ENCODE measurements around the gene POLE4.

POLE4 gene

GRCh38 chr2:74958274-74959105, at the start of gene POLE4:
Gene POLE4 (plus strand): TSS chr2:74958643. CDS start chr2:74958680, 37 bp downstream.
- DNase-seq, result peak; percentile 95

GRCh38 chr2:74908748-74909444, 49.5 kb upstream of the POLE4 start:
- no peak for DNase-seq

DNA sequence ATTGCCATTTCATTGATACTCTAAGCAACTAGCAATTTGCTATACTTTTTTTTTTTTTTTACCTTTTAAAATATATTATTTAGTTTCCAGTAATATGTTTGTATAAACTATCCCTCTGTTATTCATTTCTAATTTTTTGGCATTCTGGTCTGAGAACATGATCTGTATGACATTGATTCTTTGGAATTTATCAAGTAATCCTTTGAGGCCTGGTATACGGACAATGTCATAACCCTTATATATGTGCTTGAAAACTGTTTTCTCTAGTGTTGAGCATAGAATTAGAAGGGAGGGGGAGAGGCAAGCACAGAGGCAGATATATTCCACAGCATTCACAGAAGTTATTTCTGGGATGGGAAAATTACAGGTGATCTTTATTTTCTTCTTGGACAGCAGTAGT, 48.2 kb upstream of the POLE4 start:
- DNase-seq, result no peak

- no peak for DNase-seq
These were observed 47.4 kb upstream of the POLE4 start for GRCh38 chr2:74911061-74911460.

GRCh38 chr2:74915743-74916142, 42.7 kb upstream of the POLE4 start:
- DNase-seq, result no peak

- no peak for DNase-seq
These were observed 42.0 kb upstream of the POLE4 start for GRCh38 chr2:74916394-74916793.

DNA sequence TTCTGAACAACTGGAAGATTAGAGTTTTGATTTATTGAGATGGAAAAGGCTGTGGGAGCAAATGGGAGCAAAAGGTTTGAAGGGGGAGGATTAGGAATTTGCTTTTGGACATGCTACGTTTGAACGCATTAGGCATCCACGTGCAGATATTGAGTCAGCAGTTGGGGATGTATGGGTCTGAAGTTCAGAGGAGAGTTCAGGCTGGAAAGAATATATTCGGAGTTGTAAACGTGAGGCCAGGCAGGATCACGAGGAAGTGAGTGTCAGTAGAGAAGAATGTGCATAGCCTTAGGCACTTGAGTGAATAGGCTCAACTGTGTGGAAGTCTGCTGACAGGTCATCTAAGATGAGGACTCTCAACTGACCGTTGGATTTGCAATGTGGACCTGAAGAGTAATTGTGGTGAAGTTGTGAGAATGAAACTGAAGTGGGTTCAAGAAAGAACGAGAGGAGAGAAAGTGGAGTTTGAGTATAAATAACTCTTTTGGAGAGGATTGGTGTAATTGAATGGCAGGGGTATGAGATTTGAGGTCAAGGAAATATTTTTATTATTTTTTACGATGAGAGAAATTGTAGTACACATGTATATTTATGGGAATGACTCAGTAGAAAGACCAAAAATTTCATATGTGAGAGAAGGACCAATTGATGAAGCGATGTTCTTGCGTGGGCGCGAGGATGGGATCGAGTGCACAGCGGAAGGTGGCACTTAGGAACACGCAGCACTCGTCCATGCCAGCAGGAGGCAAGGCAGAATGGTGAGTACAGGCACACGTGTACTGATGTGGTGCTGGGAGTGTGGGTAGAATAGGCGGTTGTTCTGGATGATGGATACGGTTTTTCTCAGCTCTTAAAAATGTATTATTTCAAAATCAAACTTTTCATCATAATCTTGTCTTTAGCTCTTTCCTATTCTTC, 40.5 kb upstream of the POLE4 start:
- no peak for DNase-seq

DNA sequence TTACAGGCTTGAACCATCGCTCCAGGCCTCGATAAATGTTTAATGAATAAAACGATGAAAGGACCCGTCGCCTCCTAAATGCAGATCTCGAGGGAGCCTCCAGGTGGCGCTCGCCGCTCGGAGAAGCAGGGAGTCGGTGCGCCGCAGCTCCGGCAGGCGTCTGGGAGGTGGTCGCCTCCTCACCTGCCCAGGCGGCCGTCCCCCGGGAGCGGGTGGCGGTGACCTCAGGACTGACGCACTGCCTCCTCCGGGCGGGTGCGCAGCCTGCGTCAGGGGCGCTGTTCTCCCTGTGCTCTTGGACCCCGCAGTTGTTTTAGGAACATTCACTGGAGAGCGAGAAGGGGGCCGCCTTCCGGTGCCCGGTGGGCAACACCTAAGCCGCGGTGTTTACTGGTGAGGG, 38.6 kb upstream of the POLE4 start:
- DNase-seq, result peak; percentile 62

DNA sequence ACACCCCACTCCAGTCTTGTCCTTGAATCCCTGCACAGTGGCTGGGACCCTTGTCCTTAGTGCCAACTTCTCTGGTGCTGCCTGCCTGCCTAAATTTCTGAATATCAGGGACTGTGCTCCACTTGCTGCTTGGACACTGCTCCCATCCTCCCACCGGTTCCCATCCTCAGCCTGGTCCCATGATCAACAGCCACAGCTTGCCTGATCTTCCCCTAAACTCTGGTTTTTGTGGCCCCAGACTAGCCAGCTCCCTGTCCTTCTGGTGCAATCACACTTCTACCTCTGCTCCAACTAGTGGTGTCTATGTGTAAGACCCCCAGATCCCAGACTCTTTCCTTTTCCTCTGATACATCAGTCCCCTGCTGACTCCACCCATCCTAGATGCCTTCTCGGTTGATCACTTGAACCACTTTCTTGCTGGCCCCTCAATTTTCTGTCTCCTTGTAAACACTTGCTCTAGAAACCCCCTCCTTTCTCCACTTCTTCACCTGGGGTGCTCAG, 37.2 kb upstream of the POLE4 start:
- no peak for DNase-seq

- DNase-seq, result no peak
These were observed 35.7 kb upstream of the POLE4 start for GRCh38 chr2:74922592-74923227.

DNA sequence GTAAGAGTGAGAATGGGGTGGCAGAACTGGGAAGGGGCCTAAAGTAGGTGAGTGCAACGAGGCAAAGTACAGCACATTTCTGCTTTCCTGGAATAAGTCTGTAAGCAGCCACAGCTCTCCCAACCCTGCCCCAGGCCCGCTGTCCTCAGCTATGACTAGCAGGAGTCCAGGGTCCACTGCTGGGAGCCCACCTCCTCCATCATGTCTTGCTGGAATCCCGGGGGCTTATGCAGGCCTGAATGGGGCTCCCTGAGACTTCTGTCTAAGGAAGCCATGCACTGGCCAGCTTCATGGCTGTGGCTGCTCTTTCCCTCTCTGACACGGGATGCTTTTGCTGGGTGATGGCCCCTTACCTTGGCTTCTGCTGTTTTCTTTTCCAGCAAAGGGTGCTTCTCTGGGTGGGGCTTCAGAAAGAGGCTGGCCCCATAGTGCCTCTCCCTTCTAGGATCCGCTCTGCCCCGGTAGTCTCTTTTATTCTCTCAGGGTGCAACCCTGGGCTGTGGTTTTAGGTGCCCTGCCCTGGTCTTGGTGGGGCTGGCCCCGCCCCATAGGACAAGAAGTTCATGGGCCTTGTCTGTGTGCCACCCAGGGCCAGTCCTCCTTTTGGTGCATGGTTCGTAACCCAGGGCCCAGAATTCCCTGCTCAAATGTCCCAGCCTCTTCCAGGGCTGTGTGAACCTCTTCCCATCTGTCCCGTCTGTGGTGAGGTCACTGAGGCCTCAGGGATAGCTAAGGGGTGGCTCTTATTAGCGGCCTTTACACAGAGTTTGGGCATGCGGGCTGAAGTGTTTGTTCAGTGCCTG, 33.8 kb upstream of the POLE4 start:
- DNase-seq, result no peak

DNA sequence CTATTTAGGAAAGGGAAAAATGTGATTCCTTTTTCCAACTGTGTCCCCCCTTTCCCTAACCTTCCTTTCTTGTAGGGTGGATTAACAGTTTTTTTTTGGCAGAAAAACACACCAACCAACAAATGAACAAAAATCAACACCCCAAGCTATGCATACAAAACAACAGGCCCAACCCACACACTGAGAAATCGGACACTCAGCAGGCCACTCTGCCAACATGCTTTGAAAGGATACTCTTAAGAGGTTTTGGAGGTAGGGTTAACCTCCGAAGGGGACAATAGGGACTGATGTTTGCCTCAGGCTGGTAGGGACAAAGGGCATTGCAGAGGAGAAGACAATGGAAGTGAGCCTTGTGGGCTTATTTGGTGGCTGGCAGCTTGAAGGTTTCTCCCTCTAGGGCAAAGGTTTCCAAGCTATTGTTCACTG, 33.1 kb upstream of the POLE4 start:
- DNase-seq, result no peak

DNA sequence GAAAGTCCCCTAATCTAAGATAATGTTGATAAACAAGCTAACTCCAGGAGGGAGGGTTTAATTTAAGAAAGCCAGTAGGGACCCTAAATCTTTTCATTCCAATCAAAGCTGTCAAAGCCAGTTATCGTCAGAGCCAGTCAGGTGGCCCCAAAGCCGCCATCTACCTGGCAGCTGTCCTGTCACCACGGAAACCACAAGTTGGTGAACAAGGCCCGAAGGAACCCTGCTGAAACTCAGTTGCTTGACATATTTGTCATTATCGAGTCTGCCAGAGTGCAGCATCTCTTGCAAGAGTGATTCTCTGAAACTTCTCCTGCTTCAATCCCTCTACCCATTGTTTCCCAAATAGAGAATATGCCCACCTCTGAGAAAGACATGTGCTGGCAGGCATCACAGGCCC, 30.8 kb upstream of the POLE4 start:
- DNase-seq, result no peak

GRCh38 chr2:74930811-74931486, 27.5 kb upstream of the POLE4 start:
- DNase-seq, result no peak

DNA sequence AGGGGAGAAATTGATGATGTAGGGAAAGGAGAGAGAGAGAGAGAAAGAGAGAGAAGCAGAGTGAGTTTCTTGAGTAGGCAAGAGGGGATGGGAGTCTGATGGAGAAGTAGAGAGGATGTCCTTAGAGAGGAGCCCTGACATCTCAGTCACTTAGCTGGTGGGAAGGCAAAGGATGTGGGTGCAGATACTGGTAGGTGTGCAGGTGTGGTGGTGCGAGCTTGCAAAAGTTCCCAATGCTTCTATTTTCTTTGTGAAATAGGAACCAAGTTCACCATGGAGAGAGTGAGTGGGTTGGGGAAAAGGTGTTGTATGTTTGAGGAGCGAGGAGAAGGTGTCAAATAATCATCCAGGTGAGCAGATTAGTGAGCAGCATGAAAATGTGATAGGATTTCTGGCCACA, 26.5 kb upstream of the POLE4 start:
- no peak for DNase-seq

GRCh38 chr2:74935975-74936391, 22.5 kb upstream of the POLE4 start:
- DNase-seq, result no peak

GRCh38 chr2:74937221-74937880, 21.1 kb upstream of the POLE4 start:
- DNase-seq, result no peak

DNA sequence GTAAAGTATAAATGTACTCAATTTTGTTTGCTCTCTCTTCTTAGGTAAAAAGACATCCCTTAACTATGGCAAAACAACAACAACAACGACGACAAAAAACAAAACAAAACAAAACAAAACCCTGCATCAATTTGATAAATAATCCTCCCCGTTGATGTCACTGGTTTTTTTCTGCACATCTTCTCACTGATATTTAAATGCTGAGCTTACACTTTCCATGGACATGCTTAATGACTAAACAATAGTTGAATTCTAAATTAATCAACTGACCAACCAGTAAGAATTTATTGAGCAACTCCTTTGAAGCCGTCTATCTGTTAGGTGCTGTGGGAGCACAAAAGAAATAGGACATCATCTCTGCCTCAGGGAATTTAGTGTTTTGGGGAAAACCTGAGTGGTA, 20.2 kb upstream of the POLE4 start:
- DNase-seq, result no peak

GRCh38 chr2:74939919-74940812, 18.3 kb upstream of the POLE4 start:
- DNase-seq, result no peak
